ENCODE measurements around the gene WASL.
"Not testable (repeated sequence)": the region's sequence is repeated elsewhere in the genome, so short reads cannot be mapped to it uniquely, and the experiment has no call there.

WASL gene

GRCh38 chr7:123661765-123662164, 87.0 kb downstream of the WASL start:
- DNase-seq (ENCODE audit: low read depth in 2 of 2): no peak

GRCh38 chr7:123660514-123661354, 88.1 kb downstream of the WASL start:
- no peak for DNase-seq (ENCODE audit: low read depth in 2 of 2)

GRCh38 chr7:123658023-123658422, 90.8 kb downstream of the WASL start:
- no peak for DNase-seq (ENCODE audit: low read depth in 2 of 2)

GRCh38 chr7:123657304-123657685, 91.5 kb downstream of the WASL start:
- no peak for DNase-seq (ENCODE audit: low read depth in 2 of 2)

GRCh38 chr7:123656544-123657303, 92.1 kb downstream of the WASL start:
- no peak for DNase-seq (ENCODE audit: low read depth in 2 of 2)

GRCh38 chr7:123655614-123656013, 93.2 kb downstream of the WASL start, which contains the start of gene LMOD2:
Gene LMOD2, plus strand, starts transcription at chr7:123655866. Its CDS starts 98 bp downstream, at chr7:123655964.
- DNase-seq (ENCODE audit: low read depth in 2 of 2): no peak

GRCh38 chr7:123653162-123653561, 95.6 kb downstream of the WASL start:
- no peak for DNase-seq (ENCODE audit: low read depth in 2 of 2)

- DNase-seq (ENCODE audit: low read depth in 2 of 2): no peak
Observed at GRCh38 chr7:123652406-123652805, 96.4 kb downstream of the WASL start.

GRCh38 chr7:123650595-123650994, 98.2 kb downstream of the WASL start:
- no peak for DNase-seq (ENCODE audit: low read depth in 2 of 2)

- no peak for DNase-seq (ENCODE audit: low read depth in 2 of 2)
Observed at GRCh38 chr7:123649964-123650363, 98.8 kb downstream of the WASL start.

- DNase-seq (ENCODE audit: low read depth in 2 of 2): no peak
Observed at GRCh38 chr7:123647106-123647730, 101.6 kb downstream of the WASL start.

- no peak for DNase-seq (ENCODE audit: low read depth in 2 of 2)
Observed at GRCh38 chr7:123645516-123645915, 103.3 kb downstream of the WASL start.

- no peak for DNase-seq (ENCODE audit: low read depth in 2 of 2)
Observed at GRCh38 chr7:123643495-123644441, 105.0 kb downstream of the WASL start.

- no peak for DNase-seq (ENCODE audit: low read depth in 2 of 2)
Observed at GRCh38 chr7:123641901-123642300, 106.9 kb downstream of the WASL start.

GRCh38 chr7:123640583-123640982, 108.2 kb downstream of the WASL start:
- DNase-seq (ENCODE audit: low read depth in 2 of 2): no peak

GRCh38 chr7:123639631-123640030, 109.2 kb downstream of the WASL start:
- DNase-seq (ENCODE audit: low read depth in 2 of 2): no peak

GRCh38 chr7:123637878-123638277, 110.9 kb downstream of the WASL start:
- no peak for DNase-seq (ENCODE audit: low read depth in 2 of 2)

GRCh38 chr7:123637203-123637602, 111.6 kb downstream of the WASL start:
- DNase-seq (ENCODE audit: low read depth in 2 of 2): no peak

GRCh38 chr7:123635551-123636359, 113.0 kb downstream of the WASL start:
- no peak for DNase-seq (ENCODE audit: low read depth in 2 of 2)

GRCh38 chr7:123634011-123634573, 114.7 kb downstream of the WASL start:
- DNase-seq (ENCODE audit: low read depth in 2 of 2): not testable (repeated sequence)
